ENCODE data around the gene LMX1B.

LMX1B gene

GRCh38 chr9:126619361-126620135, 5.8 kb downstream of the LMX1B start:
- no peak for DNase-seq

DNA sequence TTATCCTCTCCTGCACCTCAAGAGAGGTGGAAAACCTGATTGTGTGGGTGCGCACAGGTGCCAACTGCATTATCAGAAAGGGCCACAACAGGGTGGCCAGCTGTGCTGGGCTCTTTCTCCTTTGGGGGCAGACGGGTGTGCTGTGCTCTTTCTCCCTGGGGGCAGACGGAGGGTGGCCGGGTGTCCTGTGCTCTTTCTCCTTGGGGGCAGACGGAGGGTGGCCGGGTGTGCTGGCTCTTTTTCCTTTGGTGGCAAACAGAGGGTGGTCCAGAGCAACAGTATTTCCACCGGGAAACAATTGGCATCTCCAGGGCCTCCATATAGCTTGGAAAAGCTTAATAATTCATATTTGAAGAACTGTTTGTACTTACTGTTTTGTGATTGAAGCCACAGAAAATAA, 6.8 kb downstream of the LMX1B start:
- DNase-seq = no peak

GRCh38 chr9:126621061-126621918, 7.6 kb downstream of the LMX1B start:
- DNase-seq = no peak

DNA sequence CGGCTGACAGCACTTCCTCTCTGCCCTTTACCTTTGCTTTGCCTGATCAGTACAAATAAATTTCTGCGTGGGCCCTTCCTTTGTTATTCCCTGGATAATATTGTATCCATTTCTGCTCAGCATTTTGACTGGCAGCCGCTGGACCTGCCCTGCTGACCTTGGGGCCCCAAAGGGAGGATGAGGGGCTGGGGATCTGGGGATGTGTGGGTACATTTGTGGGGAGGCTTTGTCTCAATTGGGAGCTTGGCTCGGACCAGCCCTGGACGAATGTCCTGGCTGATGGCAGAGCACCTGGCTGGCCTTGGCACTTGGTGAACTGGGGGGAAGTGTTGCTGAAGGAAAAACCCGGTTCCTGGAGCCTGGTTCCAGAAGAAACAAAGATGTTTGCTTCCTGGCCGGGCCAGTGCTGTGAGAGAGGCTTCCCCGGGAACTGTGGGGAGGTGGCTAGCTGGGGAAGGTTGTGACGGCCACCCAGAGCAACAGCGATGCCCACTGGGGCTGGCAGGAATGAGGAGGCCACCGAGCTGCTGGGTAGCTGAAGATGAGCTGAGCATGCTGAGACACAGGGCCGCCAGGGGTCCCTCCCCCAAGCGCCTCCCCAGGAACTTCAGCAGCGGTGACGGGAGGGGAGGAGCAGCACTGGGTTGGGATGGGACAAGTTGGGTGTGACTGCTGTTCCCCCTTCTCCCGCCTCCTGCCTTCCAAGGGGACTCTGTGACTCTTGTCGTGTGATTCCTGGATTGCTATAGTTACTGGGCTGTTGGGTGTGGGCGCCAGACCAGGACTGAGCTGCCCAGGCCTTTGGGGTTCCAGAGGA, 8.4 kb downstream of the LMX1B start:
- no peak for DNase-seq

DNA sequence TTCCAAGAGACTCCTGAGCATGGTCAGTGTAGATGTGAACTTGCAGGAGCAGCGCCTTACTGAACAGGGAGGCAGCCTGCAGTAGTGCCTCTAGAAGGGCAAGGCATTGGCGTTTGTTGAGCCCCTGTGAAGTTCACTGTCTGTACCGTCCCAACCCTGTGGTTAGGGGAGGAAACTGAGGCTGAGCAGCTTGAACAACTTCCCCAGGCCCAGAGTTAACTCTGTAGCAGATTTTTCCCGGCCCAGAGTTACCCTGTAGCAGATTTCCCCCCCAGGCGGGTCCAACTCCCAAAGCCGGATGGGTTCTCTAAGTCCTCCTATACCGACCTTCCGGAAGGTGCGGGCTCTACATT, 9.6 kb downstream of the LMX1B start:
- DNase-seq = no peak

- no peak for DNase-seq
Observed at GRCh38 chr9:126623667-126624478, 10.1 kb downstream of the LMX1B start.

DNA sequence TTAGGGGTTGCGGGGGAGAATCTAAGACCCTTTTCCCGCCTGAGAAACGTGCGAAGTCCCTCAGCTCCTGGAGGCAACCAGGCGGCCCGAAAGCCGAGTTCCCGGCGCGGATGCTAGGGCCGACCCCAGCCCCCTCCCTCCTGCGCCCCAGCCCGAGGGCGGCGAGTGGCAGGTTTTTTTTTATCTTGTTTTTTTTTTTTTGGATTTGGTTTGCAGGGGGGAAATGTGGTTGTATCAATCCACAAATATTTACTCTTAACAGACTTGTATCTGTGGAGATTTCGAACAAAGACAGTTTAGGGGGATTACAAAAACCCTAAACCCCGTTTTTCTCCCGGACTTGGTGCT, 10.7 kb downstream of the LMX1B start:
- no peak for DNase-seq

DNA sequence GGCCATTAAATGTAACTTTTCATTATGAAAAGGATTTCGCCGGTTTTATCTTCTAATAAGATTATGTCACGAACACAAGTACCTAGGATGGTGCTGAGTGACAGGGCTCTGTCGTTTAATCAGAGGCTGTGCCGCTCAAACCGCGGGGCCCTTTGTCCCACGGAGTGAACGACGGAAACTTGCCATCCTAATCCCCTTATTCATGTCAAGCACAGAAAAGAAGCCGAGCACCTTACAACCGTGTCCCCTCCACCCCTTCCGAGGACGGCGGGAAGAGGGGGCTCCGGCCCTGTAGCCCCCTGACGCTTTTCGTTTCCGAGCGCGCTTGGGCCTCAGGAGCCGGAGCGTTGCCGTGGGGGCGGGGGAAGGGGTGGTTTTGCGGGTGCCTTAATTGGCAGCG, 11.2 kb downstream of the LMX1B start:
- DNase-seq = no peak

GRCh38 chr9:126625329-126626126, 11.8 kb downstream of the LMX1B start:
- DNase-seq = no peak

GRCh38 chr9:126626127-126626925, 12.6 kb downstream of the LMX1B start:
- no peak for DNase-seq

GRCh38 chr9:126626926-126627233, 13.2 kb downstream of the LMX1B start:
- DNase-seq = no peak

DNA sequence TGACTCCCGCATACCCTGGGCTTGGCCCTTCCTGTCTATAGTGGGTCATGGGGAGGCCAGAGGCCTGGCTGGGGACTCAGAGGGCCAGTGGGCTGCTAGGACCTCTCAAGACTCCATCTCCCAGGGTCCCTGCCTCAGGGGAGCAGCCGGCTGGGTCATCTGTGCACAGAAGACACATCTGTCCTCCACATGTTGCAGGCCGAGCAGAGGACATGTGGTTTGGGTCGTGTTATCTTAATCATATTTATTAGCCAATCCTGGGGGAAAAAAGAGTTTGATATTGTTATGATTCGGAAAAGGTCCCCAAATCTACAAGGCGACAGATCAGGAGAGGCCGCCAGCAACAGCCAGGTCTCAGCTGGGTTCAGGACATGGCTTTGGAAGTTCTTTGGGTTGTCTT, 14.4 kb downstream of the LMX1B start:
- DNase-seq = no peak

DNA sequence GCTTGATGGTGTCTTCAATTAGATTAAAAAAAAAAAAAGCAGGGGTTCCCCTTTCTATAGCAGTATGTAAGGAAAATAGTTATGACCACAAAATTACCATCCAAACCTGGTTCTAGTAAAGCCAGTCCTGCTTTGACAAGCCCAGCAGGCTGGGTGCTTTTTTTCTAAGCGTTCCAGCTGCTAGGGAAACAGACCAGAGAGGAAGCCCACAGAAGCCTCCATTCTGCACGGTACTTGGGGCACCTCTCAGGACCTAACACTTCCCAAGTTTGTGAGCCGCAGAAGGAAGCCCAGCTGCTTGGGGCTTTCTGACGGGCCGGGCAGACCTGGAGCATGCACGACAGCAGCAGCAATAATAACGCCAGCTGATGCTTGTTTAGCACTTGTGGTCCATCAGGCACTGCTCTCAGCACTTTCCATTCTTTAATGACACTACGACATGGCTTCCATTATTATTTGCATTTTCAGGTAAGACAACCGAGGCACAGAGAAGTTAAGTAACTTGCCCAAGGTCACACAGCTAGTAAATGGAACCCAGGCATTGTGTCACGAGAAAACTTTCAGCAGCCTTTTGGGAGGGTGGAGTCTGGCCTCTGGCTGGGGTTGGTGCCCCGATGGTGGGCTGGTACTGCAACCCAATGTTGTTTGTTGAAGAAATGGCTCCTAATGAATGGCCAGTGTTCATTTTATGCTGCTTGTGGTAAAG, 15.4 kb downstream of the LMX1B start:
- no peak for DNase-seq

GRCh38 chr9:126630458-126631237, 16.9 kb downstream of the LMX1B start:
- peak; percentile 70 for DNase-seq

DNA sequence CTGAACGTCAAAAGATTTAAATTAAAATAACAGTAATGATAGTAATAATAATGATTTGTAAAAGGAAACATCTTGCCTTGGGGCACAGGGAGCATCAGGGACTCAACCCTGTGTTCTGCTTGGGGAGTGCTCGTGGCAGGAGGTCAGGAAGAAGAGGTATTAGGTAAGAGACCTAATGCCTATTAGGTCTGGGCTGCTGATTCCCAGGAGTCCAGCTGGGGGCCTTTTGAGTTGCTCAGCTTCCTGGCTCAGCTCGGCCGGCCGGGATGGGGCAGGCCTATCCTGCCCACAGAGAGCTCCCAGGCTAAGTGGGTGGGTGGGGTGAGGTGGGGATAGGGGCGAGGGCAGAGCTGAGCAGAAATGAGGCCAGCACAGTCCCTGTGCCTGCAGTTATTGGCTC, 17.5 kb downstream of the LMX1B start:
- no peak for DNase-seq

DNA sequence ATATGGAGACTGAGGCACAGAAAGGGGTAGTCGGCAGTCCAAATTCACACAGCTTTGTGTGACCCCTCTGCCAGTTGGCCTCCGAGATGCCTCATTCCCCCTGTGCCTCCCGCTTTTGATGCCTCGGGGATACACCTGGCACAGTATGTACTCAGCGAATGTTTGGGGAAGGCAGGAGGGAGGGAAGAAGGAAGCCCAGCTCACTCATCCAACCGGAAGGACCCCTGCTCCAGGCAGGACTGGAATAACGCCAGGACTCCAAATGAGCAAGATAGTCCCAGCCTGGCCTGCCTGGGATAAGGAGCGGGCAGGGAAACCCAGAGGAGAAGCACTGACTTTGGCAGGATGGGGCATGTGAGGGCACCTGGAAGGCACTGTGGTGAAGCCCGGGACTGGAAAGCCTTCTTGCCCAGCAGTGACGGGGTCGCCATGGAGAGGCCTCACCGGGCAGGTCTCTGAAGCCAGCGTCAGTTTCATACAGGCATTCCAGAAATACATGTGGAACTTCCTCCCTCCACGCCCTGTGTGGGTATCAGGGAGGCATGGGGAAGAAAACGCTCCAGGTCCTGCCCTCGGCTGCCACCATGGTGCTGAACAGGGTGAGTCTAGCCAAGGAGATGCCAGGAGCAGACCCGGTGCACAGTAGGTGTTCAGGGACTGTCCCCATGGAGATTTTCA, 20.3 kb downstream of the LMX1B start:
- DNase-seq = no peak

GRCh38 chr9:126635061-126635460, 21.3 kb downstream of the LMX1B start:
- no peak for DNase-seq

DNA sequence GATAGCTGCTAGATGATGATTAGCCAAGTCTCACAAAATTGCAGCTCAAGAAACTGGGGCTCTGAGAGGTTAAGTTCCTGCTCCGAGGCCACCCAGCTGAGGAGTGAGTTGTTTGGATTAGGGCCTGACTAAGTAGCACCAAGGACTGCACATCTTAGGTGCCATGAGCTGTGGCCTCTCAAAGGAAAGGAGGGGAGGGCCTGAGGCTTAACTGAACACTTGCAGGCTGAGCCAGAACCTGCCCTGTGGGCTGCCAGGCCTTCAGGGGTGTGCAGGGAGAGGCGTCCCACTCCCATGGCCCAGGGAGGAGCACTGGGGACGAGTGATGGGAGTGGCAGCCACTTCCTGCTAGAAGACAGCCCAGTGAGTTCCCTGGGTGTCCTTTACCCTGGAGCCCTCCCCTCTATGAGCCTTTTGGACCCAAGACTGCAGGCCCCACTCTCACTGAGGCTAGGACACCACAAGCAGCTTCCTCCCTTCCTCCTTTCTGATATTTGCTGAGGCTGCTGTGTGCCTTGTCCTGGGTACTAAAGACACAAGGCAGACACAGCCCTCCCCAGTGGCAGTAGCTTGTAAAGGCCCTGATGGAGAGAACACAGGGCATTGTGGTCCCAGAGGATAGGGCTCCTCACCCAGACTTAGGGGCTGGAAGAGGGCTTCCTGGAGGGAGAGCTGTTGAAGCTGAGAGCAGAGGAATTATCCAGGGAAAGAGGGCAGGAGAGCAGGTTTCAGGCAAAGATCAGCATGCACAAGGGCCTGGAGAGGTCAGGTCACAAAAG, 22.1 kb downstream of the LMX1B start:
- DNase-seq = no peak
